Measurements from ENCODE around the gene SLC11A1. TPM values are rescaled to one million over a fixed set of nuclear protein-coding genes. Genes with fewer than 3 reads are reported as not detected.

SLC11A1 gene
- total RNA-seq, 1 experiment from 2014 or later, result 0.03 TPM

- Histone ChIP-seq H3K9me3 (no peaks in the 10 kb centered on the region), H3K4me3 (no peak overlapping the region), H3K36me3 (no peaks in the 10 kb centered on the region), H3K27me3 (no peaks in the 10 kb centered on the region)
- no peak for DNase-seq
Observed at GRCh38 chr2:218434456-218434855, 52.4 kb downstream of the SLC11A1 start.

GRCh38 chr2:218435003-218435982 is 53.2 kb downstream of the SLC11A1 start:
- H3K27me3 ChIP-seq, result no peaks in the 10 kb centered on the region
- H3K36me3 ChIP-seq, result no peaks in the 10 kb centered on the region
- DNase-seq, result no peak
- H3K9me3 ChIP-seq, result no peaks in the 10 kb centered on the region
- H3K4me3 ChIP-seq, result no peak overlapping the region

- no peak overlapping the region for H3K4me3 ChIP-seq
- H3K36me3 ChIP-seq, result no peaks in the 10 kb centered on the region
- DNase-seq, result no peak
- no peaks in the 10 kb centered on the region for H3K27me3 ChIP-seq
- no peaks in the 10 kb centered on the region for H3K9me3 ChIP-seq
Observed at GRCh38 chr2:218436992-218437391, 54.9 kb downstream of the SLC11A1 start.

GRCh38 chr2:218437969-218438368 is 55.9 kb downstream of the SLC11A1 start:
- no peaks in the 10 kb centered on the region for H3K9me3 ChIP-seq
- H3K4me3 ChIP-seq, result no peak overlapping the region
- H3K36me3 ChIP-seq, result no peaks in the 10 kb centered on the region
- no peak for DNase-seq
- no peaks in the 10 kb centered on the region for H3K27me3 ChIP-seq

- no peak overlapping the region for H3K4me3 ChIP-seq
- no peaks in the 10 kb centered on the region for H3K27me3 ChIP-seq
- peak; percentile 24 for DNase-seq
- no peaks in the 10 kb centered on the region for H3K36me3 ChIP-seq
- no peaks in the 10 kb centered on the region for H3K9me3 ChIP-seq
Observed at GRCh38 chr2:218438596-218438995, 56.5 kb downstream of the SLC11A1 start.

- no peaks in the 10 kb centered on the region for H3K27me3 ChIP-seq
- H3K4me3 ChIP-seq, result no peak overlapping the region
- DNase-seq, result no peak
- no peaks in the 10 kb centered on the region for H3K9me3 ChIP-seq
- H3K36me3 ChIP-seq, result peaks cover 12% of the 10 kb centered on the region
Observed at GRCh38 chr2:218444692-218445357, 62.8 kb downstream of the SLC11A1 start.

GRCh38 chr2:218445602-218446001 is 63.5 kb downstream of the SLC11A1 start:
- Histone ChIP-seq H3K9me3 (no peaks in the 10 kb centered on the region), H3K36me3 (peaks cover 12% of the 10 kb centered on the region), H3K4me3 (no peak overlapping the region), H3K27me3 (no peaks in the 10 kb centered on the region)
- DNase-seq, result no peak

Other genes starting within 250 kb of the SLC11A1 start
- gene CXCR1, start 215.3 kb upstream of the SLC11A1 start, total RNA-seq (2014; rRNA removed; shearing (Covaris generic); ENCODE audit: low replicate concordance), result not detected in 2 replicates
- gene ARPC2, start 165.1 kb upstream of the SLC11A1 start, total RNA-seq (2014; rRNA removed; shearing (Covaris generic); ENCODE audit: low replicate concordance), result 505 and 549 TPM in 2 replicates
- gene GPBAR1, start 121.3 kb upstream of the SLC11A1 start, total RNA-seq (2014; rRNA removed; shearing (Covaris generic); ENCODE audit: low replicate concordance), result not detected in 2 replicates
- 112 TPM in 2 replicates for gene AAMP, start 112.1 kb upstream of the SLC11A1 start, total RNA-seq (2014; rRNA removed; shearing (Covaris generic); ENCODE audit: low replicate concordance)
- gene PNKD, start 111.8 kb upstream of the SLC11A1 start, total RNA-seq (2014; rRNA removed; shearing (Covaris generic); ENCODE audit: low replicate concordance), result 21.5 and 40.8 TPM in 2 replicates
- 81.0 and 125 TPM in 2 replicates for gene TMBIM1, start 89.8 kb upstream of the SLC11A1 start, total RNA-seq (2014; rRNA removed; shearing (Covaris generic); ENCODE audit: low replicate concordance)
- not detected in 2 replicates for gene CATIP, start 25.4 kb upstream of the SLC11A1 start, total RNA-seq (2014; rRNA removed; shearing (Covaris generic); ENCODE audit: low replicate concordance)
- gene CTDSP1, start 17.6 kb downstream of the SLC11A1 start, total RNA-seq (2014; rRNA removed; shearing (Covaris generic); ENCODE audit: low replicate concordance), result 82.9 and 84.6 TPM in 2 replicates
- gene VIL1, start 36.9 kb downstream of the SLC11A1 start, total RNA-seq (2014; rRNA removed; shearing (Covaris generic); ENCODE audit: low replicate concordance), result not detected in 2 replicates
- gene USP37, start 186.1 kb downstream of the SLC11A1 start, total RNA-seq (2014; rRNA removed; shearing (Covaris generic); ENCODE audit: low replicate concordance), result 4.9 and 6.8 TPM in 2 replicates
- gene CNOT9, start 186.6 kb downstream of the SLC11A1 start, total RNA-seq (2014; rRNA removed; shearing (Covaris generic); ENCODE audit: low replicate concordance), result 115 and 131 TPM in 2 replicates
- 0.74 and 1.2 TPM in 2 replicates for gene PLCD4, start 225.6 kb downstream of the SLC11A1 start, total RNA-seq (2014; rRNA removed; shearing (Covaris generic); ENCODE audit: low replicate concordance)